GM10847 (cell line): ENCODE measurements around the gene DDX52.

Source experiments
- POLR2A ChIP-seq: IDR thresholded peaks from 2 replicates; pipeline ENCODE4 v1.6.1; 2011; ENCODE audit not compliant: insufficient read length; ENCODE audit errors: extremely low read depth

DDX52 gene

DNA sequence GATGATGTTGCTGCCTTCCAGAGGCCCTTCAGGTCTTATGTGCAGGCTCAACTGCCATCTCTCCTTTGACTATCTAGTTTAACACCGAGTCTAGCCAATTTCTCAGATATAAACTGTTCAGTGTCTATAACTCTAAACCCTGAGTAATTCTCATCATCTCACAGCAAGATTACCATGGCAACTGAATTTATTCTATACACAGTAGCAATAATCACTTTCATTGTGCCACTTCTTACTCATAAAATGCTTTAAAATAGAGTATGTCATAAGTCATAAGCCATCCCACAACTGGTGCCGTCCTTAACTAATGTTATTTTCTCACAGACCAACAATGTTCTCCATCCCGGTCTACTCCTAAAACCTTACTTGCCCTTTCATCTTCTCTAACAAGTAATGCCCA lies 79.0 kb downstream of the DDX52 start:
- TF ChIP-seq POLR2A: no peak

DNA sequence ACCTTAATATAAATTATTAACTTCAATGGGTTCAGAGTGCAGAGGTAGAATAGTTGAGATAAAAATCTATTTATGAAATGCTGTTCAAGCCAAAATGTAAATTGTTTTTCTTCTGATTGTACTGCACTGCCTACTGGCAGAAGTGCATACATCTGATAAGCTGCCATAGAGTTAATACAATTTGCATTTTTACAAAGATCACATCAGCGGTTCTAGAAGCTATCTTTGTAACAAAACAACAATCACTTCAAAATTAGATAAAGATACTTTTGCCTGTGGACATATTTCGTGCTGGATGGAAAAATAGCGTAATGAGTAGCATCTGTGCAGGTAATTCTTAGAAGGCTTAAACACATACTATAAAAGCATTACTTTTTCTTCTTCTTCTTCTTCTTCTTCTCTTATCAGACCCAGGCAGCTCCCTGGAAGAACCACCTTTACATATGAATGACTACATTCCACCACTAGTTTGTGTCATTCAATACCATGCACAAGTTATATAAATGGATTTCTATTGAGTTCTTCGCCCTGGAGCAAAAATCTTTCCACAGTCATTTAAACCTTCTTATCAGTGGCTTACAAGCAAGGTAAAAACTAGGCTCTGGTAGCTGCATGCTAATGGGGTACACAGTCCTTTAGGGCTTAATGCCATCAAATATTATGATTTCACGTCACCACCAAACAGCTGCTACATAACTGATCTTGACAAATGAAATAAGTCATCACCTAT lies 81.1 kb downstream of the DDX52 start:
- TF ChIP-seq POLR2A: no peak
